CD4-positive, alpha-beta T cell treated with Interleukin-2 at 100 ng/mL for 4 hours (primary cell): ENCODE results near the gene IFNGR1.
"Not testable (repeated sequence)": the region's sequence is repeated elsewhere in the genome, so short reads cannot be mapped to it uniquely, and the experiment has no call there.

Experiments
- DNase-seq: peaks from one replicate; pipeline ENCODE4 v3.0.0-alpha.2; 2020; ENCODE audit warnings: low spot score

The IFNGR1 gene

DNA sequence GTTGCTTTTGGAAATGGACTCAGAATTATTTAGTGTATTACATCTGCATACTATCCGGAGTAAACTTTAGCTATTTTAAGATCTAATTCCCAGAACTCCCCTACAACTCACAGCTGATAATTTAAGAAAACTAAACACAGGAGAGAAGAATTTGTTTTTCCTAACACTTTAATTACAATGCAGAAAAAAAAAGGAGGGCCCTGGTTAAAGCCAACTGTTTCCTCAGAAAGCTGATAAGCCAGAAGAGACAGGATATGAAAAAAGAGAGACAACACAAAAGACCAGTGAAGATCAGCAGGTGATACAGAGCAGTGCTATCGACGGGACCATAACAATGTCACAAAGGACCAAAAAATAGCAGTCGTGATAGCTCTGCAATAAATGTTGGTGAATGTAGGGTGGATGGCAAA, 5.8 kb downstream of the IFNGR1 start:
- no peak for DNase-seq

DNA sequence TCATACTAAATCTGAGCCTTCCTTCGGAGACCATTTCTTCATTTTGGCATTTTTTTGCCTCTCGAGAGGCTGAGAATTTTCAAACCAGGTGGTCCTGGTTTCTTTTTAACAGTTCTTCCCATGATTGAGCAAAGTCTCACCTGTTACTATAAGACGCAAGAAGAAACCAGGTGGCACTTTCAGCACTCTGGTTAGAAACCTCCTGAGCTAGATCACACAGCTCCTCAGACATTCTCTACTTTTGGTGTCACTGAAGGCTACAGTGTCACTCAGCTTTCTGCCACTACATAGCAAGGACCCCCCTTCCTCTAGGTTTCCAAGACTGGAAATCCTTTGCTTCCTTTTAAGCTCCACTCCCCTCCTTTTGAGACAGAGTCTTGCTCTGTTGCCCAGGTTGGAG, 7.3 kb downstream of the IFNGR1 start:
- DNase-seq = no peak

DNA sequence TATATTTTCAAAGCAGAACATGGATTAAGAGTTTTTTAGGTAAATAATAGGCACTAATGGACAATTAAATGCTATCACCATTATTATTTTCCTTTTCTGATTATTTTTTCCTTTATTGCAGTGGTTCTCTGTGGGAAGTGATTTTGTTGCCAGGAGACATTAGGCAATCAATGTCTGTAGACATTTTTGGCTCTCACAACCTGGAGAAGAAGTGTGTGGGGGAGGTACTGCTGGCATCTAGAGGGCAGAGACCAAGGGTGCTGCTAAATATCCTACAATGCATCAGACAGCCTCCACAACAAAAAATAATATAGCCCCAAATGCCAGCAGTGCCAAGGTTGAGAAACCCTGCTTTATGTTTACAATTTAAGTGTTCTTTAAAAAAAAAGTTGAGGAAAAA, 8.3 kb downstream of the IFNGR1 start:
- no peak for DNase-seq

DNA sequence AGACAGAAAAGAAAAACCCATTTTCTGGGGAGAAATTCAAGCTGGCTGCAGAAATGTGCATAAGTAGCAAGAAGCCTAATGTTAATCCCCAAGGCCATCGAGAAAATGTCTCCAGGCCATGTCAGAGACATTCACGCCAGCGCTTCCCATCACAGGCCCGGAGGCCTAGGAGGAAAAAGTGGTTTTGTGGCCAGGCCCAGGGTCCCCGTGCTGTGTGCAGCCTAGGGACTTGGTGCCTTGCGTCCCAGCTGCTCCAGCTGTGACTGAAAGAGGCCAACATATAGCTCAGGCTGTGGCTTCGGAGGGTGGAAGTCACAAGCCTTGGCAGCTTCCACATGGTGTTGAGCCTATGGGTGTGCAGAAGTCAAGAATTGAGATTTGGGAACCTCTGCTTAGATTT, 10.9 kb downstream of the IFNGR1 start:
- DNase-seq = no peak

DNA sequence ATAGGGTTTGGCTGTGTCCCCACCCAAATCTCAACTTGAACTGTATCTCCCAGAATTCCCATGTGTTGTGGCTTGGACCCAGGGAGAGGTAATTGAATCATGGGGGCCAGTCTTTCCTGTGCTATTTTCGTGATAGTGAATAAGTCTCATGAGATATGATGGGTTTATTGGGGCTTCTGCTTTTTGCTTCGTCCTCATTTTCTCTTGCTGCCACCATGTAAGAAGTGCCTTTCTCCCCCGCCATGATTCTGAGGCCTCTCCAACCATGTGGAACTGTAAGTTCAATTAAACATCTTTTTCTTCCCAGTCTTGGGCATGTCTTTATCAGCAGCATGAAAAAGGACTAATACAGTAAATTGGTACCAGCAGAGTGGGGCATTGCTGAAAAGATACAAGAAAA, 11.7 kb downstream of the IFNGR1 start:
- not testable (repeated sequence) for DNase-seq

DNA sequence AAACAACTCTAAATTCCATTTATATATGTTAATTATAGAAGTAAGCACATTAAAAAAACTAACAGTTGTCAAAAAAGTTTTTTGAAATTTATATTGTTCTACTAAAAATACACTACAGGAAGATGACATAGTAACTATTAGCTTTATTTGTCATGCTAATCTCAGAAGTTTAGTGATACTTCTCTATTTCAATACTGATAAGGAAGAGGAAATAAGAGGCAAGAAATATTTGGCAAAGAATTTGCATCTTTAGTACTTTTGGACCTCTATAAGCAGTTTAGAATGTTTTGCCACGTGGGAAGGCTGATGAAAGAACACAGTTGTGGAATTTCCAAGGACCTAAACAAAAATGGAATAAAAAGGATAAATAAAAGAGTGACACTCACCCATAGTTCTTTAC, 12.6 kb downstream of the IFNGR1 start:
- no peak for DNase-seq

DNA sequence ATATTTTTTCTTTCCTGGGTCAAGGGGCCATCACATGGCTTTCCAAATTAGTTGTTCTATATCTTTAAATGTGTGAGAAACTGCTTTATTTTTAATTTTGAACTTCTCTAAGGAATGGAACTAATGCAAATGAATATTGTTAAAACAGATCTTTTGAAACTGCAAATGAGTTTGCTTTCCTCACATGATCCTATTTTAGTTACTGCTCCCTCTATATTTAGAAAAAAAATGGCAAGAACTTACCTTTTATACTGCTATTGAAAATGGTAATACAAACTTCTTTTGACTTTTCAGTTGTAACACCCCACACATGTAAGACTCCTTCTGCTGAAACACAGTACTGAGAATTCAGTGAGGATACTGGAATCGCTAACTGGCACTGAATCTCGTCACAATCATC, 15.9 kb downstream of the IFNGR1 start:
- no peak for DNase-seq

DNA sequence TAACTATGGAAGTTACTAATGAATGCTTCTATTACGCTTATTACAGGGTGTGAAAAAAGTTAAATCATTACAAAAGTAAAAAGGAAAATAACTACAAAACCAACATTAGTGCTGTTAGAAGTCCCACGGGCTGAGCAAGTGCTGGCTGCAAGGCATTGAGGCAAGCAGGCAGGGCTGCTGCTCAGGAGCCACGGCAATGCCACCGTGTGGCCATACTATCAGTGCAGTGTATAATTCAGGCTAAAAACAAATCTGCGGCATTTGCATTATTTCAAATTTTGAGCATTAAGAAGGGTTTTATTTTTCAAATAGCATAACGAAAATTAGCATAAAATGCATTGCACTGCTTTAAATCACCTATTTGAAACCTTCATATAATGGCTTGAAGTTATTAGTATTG, 17.1 kb downstream of the IFNGR1 start:
- DNase-seq = no peak

DNA sequence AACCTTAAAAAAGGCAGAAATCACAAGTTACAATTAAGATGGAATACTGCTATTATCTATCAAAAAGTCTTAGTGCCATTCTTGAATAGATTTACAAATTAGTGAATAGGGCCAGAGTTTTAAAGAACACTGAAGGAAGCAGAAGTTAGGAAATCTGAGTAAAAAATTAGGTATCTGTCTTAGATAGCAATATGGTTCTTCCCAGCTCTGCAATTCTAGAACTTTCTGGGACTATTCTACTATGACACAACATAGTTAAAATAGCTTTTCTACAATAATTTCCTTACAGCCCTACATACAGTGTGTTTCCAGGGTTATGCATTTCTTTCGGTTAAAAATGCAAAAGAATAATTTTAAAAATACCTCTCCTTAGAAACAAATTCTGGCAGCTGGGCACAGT, 18.2 kb downstream of the IFNGR1 start:
- DNase-seq = no peak

DNA sequence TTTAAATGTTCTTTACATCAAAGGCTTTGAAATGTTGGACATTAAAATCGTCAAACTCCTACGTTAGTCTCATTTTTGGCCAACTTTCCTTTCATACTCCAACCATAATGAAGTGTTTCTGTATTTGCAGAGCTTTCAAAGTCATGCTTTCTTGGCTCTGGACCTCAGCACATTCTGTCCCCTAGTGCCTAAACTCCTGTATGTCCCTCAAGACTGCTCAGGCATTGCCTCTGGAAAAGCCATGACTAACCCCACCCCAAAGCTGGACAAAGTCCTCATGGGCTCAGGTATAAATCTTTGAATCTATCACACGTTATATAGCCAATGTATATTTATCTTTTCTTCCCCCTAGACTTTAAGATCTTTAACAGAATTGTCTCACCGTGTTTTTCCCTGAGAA, 18.9 kb downstream of the IFNGR1 start:
- DNase-seq = no peak

DNA sequence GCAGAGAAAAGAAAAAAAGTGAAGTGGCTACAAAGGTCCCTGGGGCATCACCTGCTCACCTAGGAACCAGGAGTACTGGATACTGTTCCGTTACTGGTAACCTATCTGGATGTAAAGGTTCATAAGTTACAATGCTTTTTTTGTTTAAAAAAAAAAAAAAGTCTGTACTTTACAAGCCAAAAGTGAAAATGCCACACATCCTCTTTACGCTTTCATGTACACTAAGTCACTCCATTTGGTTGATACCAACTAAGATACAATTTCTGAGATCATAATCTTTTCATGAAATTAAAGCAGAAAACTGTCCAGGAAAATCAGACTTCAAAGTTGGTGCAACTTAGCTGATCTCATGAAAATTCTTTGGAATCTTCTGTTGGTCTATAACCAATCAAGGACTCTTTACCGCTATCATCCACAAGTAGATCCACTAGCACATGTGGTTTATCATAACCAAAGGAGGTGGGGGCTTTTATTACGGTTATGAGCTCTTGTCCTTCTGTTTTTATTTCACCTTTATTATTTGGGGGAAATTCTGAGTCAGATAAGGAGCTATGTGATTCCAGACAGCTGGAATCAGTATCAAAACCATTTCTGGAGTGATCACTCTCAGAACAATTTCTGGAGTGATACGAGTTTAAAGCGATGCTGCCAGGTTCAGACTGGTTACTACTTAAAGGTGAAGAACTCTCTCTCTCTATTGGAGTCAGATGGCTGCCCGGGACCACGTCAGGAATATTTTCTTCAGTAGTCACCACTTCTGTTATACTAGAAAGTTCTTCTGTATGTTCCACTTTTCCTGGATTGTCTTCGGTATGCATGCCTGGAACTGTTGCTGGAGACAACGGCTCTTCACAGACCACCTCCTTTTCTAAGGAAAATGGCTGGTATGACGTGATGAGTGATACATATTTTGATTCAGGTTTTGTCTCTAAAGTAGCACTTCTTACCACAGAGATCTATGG, 21.2 kb downstream of the IFNGR1 start:
- DNase-seq = no peak

DNA sequence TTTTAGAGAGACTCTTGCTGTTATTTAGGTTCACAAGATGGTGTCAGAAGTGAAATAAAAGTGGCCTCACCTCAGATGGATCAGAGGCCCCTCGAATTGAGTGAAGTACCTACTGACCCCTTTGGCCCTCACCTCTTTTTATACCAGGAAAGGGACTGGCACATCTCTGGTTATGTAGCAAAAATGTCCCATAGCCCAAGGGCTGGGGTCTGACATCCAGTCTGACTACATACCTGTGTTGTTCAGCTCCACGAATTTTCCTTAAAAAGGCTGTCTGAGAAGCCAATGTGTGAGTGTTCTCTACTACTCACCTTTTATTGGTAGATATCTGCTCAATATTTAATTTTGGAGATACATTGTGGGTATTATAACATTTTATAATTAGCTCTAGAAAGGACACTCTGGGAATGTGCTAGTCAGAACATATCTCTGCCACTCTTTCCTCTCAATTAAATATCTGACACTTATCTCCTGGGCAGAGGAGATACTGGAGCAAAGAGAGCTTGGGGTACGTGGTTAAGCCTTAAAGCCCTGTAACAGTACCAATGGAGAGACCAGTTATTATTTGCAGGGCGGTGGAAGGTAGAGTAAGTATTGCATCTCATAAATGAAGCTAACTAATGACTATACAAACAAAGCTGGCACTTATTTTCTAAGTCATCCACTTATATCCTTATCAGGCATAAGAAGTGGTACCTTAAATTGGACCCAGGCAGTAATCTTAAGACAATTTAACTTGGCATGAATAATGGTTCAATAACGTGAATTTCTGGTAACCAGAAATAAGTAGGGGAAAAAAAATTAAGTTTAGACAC, 25.7 kb downstream of the IFNGR1 start:
- no peak for DNase-seq

DNA sequence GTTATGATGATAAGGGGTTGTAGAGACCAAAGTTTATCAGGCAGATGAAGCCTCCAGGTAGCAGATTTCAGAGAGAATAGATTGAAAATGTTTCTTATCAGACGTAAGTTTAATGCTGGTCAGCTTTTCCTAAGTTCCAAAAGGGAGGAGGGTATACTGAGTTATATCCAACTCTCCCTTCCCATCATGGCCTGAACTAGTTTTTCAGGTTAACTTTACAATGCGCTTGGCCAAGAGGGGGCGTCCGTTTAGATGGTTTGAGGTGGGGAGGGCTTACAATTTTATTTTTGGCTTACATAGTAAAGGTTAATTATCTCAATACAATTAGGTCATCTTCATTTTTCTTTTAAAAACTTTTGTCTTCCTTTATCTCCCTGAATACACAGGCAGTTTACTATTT, 26.4 kb downstream of the IFNGR1 start:
- DNase-seq = no peak

DNA sequence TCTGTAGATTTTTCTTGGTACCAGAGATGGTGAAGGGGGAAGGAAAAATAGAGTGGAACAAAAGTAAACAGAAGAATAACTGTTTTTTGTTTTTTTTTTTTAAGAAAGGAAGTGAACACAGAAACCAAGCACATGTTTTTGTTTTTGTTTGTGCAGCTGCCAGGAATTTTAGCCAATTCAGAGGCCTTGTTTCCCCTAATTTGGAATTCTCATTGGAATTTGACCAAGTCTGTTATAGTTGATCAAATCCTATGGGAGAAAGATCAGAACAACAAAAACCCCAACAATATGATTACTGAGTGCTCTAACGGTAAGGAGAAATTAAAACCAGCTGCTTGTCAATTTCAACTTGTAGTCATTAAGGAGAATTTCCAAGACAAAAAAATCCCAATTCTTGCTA, 27.5 kb downstream of the IFNGR1 start:
- DNase-seq = no peak

DNA sequence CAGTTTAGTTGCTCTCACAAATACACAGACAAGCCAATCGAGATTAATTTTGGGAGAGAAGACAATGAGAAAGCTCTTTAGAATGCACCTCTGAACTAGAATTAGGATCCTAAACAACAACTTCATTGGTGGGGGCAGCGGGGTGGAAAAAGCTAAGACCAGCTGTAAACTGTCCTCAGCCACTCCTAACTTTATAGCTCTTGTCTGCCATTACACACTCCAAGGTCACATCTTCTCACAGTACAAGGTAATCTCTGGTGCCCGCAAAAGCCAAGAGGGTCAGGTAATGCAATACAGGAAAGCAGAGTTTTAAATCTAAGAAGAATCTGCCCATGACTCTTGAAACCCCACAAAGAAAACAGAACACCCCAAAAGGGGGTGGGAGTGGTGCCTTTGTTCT, 27.9 kb downstream of the IFNGR1 start:
- DNase-seq = no peak

DNA sequence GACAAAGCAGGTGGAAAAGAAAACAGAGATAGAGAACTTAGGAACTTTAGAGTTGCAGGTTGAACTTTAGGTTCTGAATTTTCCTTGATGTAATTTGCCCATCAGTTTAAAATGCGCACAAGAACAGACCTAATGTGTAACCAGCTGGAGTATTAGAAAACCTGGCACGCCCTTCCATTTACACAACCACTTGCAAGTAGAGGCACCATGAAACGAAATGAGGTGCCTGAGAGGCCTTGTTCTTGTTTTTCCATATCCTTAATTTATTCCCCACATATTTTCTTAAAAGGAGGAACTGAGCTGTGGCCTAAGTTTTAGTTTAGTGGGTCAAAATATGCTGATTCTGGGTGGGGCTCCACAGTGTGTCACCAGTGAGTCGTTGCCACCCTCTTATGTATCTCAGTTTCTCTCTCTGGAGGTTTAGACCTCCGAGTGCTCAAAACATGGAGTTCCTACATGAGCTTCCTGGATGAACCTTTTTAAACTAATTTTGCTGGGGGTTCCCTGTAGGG, 28.5 kb downstream of the IFNGR1 start:
- DNase-seq = no peak

DNA sequence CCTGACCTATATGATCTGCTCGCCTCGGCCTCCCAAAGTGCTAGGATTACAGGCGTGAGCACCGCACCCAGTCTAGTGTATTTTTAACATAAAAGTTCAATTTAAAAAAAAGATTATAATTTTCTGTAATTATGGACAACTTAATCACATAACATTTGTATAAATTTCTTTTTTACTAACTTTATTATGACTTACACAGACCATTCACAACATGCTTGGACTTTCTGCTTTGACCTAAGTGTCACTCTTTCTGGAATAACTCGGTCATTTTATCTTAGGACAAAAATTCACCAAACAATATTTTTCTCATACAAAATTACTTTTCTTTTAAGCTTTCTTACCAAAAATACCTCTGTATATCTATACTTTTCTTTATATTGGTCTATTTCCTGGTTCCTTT, 30.3 kb downstream of the IFNGR1 start:
- DNase-seq = no peak

DNA sequence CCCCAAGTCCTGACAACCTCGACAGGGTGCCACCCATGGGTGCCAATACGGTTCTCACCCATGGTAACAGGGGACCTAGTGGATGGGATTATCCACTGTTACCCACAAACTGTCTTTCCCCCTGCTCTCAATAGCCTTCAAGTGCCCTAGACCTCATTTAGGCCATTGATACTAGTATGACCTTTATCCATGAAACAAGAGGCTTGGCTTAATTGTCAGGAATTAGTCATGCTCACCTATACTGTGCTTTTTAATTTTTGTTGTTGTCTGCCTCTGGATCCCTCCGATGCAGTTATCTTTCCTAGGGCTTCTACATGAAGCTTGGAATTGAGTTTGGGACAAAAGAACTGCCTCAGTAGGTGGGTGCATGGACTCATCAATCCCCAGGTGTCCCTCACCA, 33.9 kb downstream of the IFNGR1 start:
- no peak for DNase-seq

DNA sequence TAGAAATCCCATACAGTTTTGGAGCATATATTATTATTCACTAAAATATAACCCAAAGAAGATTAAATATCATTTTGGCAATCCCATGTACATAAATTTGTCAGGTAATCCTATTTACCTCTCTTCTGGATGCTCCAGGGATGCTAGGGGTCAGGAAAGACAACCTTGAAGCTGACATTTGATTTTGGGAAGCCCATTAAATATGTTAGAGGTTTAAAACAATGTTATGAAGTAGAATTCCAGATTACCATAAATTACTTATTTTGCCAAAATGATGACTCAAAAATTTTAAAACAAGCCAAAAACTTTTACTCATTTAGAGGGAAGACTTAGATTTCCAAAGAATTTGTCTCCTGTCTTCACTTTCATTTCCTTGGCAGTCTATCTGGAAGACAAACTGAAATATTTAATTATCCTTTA, 36.5 kb downstream of the IFNGR1 start:
- no peak for DNase-seq

DNA sequence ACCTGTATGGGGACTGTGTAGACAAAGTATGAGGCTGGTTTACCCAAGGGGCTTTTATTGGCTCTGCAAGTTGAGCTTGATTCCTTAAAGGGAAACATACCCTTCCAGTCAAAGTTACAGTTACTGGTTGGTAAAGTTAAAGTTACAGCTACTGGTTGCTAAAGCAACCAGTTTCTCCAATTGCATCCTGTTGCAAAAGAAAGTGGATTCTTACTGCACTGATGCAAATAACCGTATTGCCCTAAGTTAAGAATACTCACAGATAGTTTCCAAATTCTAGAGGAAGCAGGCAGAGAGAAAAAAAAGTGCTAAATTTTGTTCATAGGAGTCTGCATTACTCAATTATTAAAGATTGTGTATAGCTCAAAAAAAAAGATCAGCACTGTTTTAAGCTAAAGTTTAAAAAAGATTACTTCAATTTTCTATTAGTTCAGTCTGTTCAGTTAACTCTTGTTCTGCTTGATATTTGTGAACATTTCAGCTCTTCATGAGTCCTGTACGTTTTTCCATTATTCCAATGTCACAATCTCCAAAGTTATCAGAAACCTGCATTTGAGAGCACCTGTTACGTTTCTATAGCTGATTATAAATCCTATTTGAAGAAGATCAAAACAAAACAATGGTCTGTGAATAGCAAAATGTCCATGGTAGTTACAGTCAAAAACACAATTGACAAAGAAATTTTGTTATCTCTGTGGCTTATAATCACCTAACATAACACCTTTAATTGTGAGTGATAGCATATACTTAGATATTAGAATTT, 37.1 kb downstream of the IFNGR1 start:
- no peak for DNase-seq

DNA sequence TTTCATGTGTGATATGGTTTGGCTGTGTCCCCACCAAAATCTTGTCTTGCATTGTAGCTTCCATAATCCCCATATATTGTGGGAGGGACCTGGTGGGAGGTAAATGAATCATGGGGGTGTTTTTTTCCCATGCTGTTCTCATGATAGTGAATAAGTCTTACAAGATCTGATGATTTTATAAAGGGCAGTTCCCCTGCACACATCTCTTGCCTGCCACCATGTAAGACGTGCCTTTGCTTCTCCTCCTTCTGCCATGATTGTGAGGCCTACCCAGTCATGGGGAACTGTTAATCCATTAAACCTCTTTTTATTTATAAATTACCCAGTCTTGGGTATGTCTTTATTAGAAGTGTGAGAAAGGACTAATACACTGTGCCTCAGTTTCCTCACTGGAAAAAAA, 41.6 kb downstream of the IFNGR1 start:
- DNase-seq = no peak

DNA sequence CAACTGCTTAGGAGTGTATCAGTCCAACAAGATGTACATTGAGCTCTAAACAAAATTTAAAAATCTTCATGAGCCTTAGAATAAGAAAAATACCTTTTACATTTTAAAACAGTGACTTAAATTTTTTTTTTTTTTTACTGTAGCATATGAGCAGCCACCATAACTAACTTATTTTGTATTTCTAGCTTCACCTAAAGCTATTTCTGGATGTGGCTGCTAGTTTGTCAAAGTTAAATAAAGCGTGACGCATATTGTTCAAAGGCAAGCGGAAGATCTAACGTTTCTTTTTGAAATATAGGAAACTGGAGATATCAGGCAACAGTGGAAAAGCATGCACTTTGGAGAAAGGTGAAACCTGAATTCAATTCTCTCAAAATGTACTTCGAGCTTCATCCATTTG, 42.5 kb downstream of the IFNGR1 start:
- DNase-seq = no peak
